GM21528 (cell line): ENCODE data around the gene CLOCK.
A peak's percentile ranks its signal among the peaks of the same experiment; 100 is the strongest.
"Not testable (repeated sequence)": the region's sequence is repeated elsewhere in the genome, so short reads cannot be mapped to it uniquely, and the experiment has no call there.

Experiments used
- ATAC-seq: cut with Tn5 transposase; IDR thresholded peaks from one replicate; pipeline ENCODE4 v1.9.1; 2021; ENCODE audit warnings: mild to moderate bottlenecking, moderate library complexity; ENCODE audit not compliant: unreplicated experiment, low FRiP score

Gene CLOCK, protein sequence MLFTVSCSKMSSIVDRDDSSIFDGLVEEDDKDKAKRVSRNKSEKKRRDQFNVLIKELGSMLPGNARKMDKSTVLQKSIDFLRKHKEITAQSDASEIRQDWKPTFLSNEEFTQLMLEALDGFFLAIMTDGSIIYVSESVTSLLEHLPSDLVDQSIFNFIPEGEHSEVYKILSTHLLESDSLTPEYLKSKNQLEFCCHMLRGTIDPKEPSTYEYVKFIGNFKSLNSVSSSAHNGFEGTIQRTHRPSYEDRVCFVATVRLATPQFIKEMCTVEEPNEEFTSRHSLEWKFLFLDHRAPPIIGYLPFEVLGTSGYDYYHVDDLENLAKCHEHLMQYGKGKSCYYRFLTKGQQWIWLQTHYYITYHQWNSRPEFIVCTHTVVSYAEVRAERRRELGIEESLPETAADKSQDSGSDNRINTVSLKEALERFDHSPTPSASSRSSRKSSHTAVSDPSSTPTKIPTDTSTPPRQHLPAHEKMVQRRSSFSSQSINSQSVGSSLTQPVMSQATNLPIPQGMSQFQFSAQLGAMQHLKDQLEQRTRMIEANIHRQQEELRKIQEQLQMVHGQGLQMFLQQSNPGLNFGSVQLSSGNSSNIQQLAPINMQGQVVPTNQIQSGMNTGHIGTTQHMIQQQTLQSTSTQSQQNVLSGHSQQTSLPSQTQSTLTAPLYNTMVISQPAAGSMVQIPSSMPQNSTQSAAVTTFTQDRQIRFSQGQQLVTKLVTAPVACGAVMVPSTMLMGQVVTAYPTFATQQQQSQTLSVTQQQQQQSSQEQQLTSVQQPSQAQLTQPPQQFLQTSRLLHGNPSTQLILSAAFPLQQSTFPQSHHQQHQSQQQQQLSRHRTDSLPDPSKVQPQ

DNA sequence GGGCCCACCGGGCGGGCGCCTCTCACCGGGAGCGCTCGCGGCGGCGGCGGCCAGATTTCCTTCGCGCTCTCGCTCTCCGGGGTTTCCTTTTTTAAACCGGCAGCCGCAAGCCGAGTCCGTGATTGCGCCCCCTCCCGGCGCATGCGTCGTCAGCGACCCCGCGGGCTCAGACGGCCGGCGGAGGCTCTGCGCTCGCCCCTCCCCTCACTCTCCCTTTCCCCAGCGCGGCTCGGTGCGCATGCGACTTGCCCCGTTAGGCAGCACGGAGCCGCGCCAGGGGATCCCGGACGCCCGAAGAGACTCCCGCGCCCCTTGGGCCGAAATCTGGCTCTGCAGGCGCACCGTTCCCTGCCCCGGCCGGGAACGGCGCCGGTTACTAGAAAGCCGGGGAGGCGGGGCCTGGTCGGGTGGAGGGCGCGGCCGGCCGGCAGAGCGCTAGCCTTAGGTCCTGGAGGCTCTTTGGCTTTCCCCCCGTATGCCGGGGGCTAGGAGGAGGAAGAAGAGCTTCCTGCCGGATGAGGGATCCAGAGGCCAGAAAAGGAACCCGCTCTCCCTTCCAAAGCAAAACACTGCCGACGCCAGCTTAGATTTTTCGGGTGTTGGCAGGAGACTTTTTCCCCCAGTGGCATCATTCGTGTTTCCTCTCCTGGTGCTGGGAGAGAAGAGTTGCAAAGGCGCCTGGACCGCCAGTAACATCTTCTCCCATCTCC is at the start of gene CLOCK:
Gene CLOCK, minus strand, starts transcription at position 154 of the 710 bp plus-strand sequence. CDS start 64,124 bp downstream, outside the sequence.
- ATAC-seq = peak; percentile 78

DNA sequence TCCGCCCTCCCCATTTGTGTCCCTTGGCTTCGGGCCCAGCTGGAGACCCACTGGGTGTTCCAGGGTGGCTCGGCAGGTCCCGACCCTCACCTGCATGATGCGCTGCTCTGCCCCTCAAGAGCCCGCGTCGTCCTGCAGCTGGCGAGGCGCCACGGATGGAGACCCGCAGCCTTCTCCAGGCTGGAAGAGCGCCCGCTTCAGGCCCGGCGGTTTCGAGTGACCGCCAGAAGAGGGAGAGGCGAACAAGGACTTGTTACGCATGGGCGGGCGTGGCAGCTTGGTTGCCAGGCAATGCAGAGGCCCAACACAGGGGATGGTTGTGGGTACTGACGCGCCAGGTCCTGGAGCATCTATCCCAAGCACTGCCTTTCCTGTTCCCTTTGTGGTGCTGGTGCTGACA is 45.3 kb upstream of the CLOCK start, which contains the start of gene PDCL2:
Gene PDCL2, minus strand, starts transcription at position 232 of the 400 bp plus-strand sequence. Its CDS starts 136 bp downstream, at position 96.
- ATAC-seq = no peak

DNA sequence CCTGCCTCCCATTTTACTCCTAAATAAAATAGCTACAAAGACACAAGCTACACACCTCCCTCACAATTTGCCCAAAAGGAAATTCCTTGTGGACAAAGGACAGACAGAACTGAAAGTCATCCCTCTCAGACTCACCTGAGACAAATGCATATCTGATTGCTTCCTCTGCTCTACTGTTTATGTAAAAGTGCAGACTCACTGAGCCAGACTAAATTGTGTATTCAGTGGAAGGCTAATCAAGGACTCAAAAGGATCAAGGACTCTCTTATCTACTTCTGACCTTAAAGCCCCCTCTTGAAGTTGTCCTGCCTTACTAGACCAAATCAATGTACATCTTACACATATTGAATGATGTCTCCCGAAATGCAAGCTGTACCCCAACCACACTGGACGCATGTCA is 41.5 kb upstream of the CLOCK start:
- ATAC-seq = no peak

DNA sequence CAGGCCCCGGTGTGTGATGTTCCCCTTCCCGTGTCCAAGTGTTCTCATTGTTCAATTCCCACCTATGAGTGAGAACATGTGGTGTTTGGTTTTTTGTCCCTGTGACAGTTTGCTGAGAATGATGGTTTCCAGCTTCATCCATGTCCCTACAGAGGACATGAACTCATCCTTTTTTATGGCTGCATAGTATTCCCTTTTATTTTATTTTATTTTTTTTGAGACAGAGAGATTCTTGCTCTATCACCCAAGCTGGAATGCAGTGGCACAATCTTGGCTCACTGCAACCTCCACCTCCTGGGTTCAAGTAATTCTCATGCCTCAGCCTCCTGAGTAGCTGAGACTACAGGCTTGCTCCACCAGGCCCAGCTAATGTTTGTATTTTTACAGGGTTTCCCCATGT is 36.1 kb upstream of the CLOCK start:
- not testable (repeated sequence) for ATAC-seq

DNA sequence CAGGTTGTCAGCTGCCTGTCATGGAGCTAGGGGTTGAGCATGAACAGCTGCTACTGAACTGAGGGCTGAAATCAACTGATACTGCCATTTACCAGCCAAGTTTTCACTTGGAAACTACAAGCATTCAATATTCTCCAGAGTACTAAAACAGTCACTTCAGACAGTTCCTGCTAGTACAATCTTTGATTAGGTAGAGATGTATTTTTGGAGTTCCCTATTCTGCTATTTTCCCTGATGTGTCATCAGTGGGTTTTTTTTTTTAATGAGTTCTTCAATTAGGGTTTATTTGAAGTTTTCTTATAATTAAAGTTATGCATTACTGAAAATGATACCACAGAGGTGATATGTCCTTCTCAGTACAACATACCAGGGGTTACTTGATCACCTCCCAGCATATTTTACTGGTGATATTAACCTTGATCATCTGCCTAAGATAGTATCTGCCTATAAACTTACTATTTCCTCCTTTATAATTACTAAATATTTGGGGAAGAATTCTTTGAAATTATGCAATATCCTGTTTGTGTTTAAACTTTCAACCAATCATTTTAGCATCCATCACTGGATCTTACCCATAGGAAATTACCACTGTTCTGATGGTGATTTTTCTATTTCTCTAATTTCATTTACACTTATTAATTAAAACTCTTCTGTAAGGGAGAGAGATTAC is 31.8 kb upstream of the CLOCK start:
- ATAC-seq = no peak

DNA sequence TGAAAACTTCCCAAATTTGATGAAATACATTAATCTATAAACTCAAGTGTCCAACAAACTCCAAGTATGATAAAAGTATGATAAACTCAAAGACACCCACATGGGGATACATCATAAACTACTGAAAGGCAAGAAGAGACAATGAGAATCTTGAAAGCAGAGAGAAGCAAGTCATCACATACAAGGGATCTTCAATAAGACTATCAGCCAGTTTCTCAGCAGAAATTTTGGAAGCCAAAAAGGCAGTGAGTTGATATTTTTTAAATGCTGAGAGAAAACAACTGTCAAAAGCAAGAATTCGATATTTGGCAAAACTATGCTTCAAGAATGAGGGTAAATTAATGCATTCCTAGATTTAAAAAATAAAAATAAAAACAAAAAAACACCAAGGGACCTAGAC is 28.8 kb upstream of the CLOCK start:
- no peak for ATAC-seq

DNA sequence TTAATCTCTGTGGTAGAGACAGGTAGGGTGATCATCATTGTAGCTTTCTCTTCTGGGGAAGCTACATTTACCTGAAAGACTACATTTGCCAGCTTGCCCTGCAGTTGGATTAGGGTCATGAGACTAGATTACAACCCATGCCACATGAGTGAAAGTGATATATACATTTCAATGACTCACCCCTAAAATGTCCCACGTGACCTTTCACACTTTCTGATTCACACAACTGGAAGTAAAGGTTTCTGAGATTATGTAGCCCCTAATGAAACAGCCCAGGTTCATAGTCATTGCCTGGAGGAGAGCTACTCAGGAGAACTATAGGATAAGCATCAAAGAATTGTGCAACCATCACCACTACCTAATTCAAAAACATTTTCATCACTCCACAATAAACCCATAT is 27.5 kb upstream of the CLOCK start:
- ATAC-seq = no peak

DNA sequence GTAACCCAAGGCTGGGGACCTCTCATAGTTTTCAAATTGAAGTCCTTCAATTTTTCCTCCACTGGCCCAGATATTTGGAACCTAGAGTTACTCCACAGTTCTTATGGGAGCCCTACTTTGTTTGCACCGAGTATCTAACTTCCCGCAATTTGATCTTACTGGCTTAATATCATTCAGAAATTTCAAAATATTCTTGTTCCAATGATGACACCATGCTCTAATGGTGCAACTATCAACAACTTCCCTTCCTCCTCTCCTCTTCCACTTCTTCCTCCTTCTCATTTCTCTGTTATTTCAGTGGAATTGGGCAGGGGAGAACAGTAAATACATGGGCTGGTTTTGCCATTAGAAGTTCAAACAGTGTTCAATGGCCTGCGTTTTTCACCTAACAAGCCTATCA is 25.1 kb upstream of the CLOCK start:
- no peak for ATAC-seq

DNA sequence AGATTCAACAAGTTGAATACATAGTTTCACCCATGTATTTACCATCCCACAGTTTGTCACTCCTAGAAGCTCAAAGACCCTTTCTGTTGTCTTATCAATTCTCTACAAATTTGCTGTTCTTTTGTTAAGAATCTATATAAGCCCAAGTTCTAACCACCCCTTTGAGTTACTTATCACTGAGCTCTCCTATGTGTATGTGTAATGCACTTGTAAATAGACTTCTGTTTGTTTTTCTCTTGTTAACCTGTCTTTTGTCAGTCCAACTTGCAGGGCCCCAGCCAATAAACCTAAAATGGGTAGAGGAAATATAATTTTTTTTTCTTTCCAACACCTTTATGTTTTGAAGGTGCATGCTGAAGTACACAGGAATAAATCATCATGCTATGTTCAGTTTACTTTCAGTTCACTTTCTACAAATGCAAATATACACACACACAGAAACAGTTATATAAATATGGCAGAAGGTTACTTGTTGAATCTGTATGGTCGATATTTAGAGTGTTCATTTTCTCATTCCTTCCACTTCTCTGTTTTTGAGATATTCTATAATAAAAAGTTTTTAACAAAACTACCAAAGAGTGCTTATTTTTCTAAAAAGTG is 22.3 kb upstream of the CLOCK start:
- ATAC-seq = peak; percentile 67

DNA sequence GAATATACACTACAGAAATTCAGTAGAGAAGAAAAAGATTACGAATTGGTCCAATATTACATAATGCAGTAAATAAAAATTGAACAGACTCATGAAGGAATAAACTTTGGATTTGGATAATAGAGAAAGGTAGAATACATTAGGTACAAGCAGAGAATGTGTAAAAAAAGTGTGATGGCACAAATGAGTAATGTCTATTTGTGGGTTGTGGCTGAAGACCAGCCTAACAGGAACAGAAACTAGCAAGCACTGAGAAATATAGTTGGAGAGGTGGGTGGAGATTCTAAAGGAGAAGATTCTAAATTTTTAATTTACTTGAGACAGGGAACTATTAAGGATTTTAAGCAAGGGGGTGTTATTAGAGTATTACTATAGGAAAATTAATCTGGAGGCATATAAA is 15.2 kb upstream of the CLOCK start:
- ATAC-seq = peak; percentile 99

DNA sequence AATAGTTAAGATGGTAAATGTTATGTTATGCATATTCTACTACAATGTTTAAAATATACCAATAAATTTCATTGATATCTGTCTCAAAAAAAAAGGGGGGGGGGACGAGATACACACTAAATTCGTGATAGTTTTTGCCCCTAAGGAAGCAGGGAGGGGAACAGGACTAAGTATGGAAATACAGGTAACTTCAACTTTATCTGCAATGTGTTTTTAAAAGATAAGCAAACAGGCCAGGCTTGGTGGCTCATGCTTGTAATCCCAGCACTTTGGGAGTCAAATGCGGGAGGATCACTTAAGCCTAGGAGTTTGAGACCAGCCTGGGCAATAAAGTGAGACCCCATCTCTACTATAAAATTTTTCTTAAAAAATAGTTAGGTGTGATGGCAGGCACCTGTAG is 13.4 kb upstream of the CLOCK start:
- no peak for ATAC-seq

DNA sequence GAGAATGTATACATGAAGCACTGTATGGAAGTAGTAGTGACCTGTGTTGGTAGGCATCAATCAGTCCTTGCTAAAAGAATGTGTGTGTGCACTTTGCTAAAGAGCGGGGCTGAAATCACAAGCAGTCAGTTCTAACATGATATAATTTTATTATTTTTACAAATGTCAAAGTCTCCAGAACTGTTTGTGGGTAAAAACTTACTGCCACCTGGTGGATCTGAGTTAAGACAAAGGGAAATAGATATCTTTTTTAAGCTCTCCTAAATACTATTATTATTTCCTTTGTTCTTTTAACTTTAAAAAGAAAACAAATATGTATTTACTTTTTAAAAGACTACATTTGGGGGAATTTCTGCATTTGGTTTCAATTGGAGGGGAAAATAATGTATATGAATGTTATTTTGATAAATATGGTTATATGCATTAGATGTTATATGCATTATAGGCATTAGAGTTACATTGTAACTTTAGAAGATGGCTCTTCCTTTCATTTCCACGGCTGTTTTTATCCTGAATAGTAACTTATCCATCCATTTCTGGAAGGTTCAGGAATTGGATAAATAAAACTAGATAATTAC is 7.8 kb upstream of the CLOCK start:
- no peak for ATAC-seq

DNA sequence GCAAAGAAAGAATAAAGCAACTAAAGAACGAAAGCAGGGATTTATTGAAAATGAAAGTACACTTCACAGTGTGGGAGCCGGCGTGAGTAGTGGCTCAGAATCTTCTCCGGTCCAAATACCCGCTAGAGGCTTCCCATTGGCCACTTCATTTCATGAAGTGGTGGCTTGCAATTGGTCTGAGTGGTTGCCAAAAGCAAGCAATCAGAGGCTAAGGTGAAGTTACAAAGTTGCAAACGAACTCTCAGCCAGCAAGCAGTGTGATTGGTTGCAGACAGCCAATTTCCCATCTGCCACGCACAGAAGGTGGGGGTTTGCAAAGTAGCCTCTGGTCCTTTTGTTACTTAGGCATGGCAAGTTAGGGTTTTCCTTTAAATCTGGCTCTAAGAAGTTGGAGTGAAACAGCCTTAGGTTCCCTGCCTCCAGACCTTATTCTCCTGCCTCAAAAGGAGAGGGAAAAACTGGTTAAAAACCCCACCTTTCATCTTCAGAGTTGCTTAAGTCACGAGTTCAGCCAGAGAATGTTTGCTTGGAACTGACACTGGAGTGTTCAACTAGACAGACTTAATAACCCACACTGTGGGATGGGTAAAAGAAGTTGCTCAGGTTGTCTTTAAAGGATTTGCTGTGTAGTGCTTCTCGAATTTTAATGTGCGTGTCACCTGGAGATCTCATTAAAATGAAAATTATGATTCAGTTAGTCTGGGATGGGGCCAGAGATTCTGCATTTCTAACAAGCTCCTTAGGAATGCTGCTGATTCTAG is 6.9 kb upstream of the CLOCK start:
- no peak for ATAC-seq

DNA sequence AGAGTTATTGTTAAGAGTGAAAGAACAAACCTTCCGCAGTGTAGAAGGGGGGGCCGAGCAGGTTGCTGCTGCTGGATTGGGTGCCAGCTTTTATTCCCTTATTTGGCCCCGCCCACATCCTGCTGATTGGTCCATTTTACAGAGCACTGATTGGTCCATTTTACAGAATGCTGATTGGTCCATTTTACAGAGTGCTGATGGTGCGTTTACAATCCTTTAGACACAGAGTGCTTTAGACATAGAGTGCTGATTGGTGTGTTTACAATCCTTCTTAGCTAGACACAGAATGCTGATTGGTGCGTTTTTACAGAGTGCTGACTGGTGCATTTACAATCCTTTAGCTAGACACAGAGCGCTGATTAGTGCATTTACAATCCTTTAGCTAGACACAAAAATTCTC is 5.3 kb upstream of the CLOCK start:
- ATAC-seq = not testable (repeated sequence)

DNA sequence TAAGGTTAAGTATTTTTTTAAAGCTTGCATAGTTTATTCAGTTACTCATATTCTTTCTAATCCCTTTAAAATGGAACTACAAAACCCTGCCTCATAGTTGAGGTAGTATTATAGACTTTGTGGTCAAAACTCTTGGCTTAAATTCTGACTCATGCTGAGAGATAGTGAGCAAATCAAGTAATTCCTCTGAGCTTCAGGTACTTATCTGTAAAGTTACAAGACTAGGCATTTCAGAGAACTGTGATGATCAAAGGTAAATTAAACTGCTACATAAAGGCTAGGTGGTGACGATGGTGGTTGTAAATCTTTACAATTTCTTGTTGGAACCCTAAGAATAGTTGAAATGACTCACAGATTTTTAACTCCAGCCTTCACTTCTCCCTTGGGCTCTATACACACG is 3.2 kb upstream of the CLOCK start:
- ATAC-seq = no peak

DNA sequence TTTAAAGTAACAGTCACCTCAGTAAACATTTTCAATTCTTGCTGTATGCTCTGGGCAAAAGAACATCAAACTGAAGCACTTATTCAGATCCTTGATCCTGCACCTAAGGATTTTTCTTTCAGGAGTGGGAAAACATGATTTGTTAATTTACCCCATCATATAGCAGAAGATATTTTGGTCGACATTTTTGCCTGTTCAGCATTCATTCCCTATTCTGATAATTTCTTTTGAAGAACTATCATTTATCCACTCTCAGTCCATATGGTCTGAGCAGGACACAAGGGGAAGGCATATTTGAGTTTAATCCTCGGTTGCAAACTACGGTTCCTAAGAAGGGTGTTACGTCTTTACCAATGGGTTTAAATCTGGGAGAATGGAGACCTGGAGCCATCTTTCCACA is 1.2 kb upstream of the CLOCK start:
- no peak for ATAC-seq

DNA sequence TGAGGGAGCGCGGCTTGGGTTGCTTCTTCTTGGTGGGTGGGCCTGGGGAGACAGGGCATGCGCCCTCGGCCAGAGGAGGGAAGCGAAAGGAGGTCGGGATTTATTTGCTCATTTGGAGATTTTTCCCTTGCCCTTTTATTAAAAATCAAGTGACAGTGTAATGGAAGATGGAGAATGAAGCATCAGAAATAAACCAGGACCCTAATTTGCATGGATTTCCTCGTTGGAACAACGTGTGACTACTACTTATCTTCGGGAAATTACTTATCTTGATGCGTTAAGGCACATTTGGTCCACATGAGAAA is 709 bp upstream of the CLOCK start:
- ATAC-seq = no peak

DNA sequence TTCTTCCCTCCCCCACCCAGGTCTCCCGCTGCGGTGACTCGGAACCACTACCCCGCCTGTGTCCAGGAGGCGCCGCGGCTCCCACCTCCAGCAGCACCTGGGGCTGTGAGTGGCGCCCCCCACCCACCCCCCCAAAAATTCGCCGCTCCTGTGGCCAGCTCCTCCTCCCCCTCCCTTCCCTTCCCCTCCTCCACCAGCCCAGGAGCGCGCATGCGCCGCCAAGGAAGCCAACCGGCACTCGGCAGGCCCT is 278 bp downstream of the CLOCK start:
- ATAC-seq = peak; percentile 58
